ENCODE measurements around the gene KNOP1. TPM values are rescaled to one million over a fixed set of nuclear protein-coding genes. Genes with fewer than 3 reads are reported as not detected.
"Not testable (repeated sequence)": the region's sequence is repeated elsewhere in the genome, so short reads cannot be mapped to it uniquely, and the experiment has no call there.

Gene KNOP1
- total and polyA plus RNA-seq, 2 donors from 2014 or later: 10.2 to 17.9 TPM

DNA sequence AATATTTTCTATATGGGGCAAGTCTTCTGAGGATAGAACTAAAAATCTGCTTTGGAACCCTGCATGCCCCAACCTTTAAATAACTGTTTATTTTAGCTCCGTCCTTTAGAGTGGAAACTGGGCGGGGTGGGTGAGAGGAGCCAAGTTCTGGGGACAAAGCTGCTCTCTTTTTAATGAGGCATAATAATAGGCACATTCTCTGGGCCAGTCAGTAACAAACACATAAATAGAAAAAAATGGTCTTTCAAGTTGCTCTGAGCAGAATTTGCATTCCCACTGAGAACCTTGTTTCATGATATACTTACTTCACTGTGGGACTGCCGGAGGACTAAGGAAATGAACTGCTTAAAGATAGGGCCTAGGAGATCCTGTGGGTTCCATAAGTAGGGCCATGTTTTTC, 51.5 kb downstream of the KNOP1 start:
- FAIRE-seq: no peak
- Histone ChIP-seq H3K9ac (ENCODE audit: low read length in 3 of 3) (no peak overlapping the region), H3K9me3 (ENCODE audit: control insufficient read depth in 2 of 3, insufficient read depth in 1 of 3, low read length in 3 of 3) (peaks cover 0 to 3% (median 0%) of the 10 kb centered on the region in 3 donors), H3K4me3 (ENCODE audit: low read length in 3 of 3) (no peak overlapping the region), H3K27ac (ENCODE audit: low read depth in 2 of 2, low read length in 2 of 2) (no peak overlapping the region), H3K36me3 (ENCODE audit: control insufficient read depth in 2 of 3, insufficient read depth in 3 of 3, low read length in 3 of 3) (peaks cover 0 to 1% (median 0%) of the 10 kb centered on the region in 3 donors), H3K27me3 (ENCODE audit: control insufficient read depth, insufficient read depth, low read length) (no peaks in the 10 kb centered on the region), H3K4me1 (ENCODE audit: control insufficient read depth in 2 of 3, insufficient read depth in 2 of 3, low read depth in 1 of 3, low read length in 3 of 3) (peaks cover 0 to 2% (median 0%) of the 10 kb centered on the region in 3 donors)
- intact Hi-C loops (cut with DNase I): no loop called here
- no peak for DNase-seq
- no peak for TF ChIP-seq CTCF (IDR thresholded peaks at IDR 0.05; ENCODE audit: borderline replicate concordance, extremely low read depth, insufficient read depth)

- H3K27ac ChIP-seq (ENCODE audit: low read depth in 2 of 2, low read length in 2 of 2); H3K4me3 ChIP-seq (ENCODE audit: low read length in 3 of 3); H3K9ac ChIP-seq (ENCODE audit: low read length in 3 of 3); H3K36me3 ChIP-seq (ENCODE audit: control insufficient read depth in 2 of 3, insufficient read depth in 3 of 3, low read length in 3 of 3); H3K9me3 ChIP-seq (ENCODE audit: control insufficient read depth in 2 of 3, insufficient read depth in 1 of 3, low read length in 3 of 3); FAIRE-seq; DNase-seq; H3K4me1 ChIP-seq (ENCODE audit: control insufficient read depth in 2 of 3, insufficient read depth in 2 of 3, low read depth in 1 of 3, low read length in 3 of 3); H3K27me3 ChIP-seq (ENCODE audit: control insufficient read depth, insufficient read depth, low read length); intact Hi-C loops (cut with DNase I): not testable (repeated sequence)
These were observed 52.7 kb downstream of the KNOP1 start for GRCh38 chr16:19665313-19665712.

GRCh38 chr16:19664166-19664565, 53.9 kb downstream of the KNOP1 start:
- H3K4me3 ChIP-seq (ENCODE audit: low read length in 3 of 3): no peak overlapping the region
- no peak overlapping the region for H3K9ac ChIP-seq (ENCODE audit: low read length in 3 of 3)
- DNase-seq (no peak), FAIRE-seq (no peak)
- peaks cover 0 to 3% (median 0%) of the 10 kb centered on the region in 3 donors for H3K9me3 ChIP-seq (ENCODE audit: control insufficient read depth in 2 of 3, insufficient read depth in 1 of 3, low read length in 3 of 3)
- intact Hi-C loops (cut with DNase I): no loop called here
- peaks cover 0 to 3% (median 0%) of the 10 kb centered on the region in 3 donors for H3K36me3 ChIP-seq (ENCODE audit: control insufficient read depth in 2 of 3, insufficient read depth in 3 of 3, low read length in 3 of 3)
- peaks cover 0 to 2% (median 0%) of the 10 kb centered on the region in 3 donors for H3K4me1 ChIP-seq (ENCODE audit: control insufficient read depth in 2 of 3, insufficient read depth in 2 of 3, low read depth in 1 of 3, low read length in 3 of 3)
- H3K27ac ChIP-seq (ENCODE audit: low read depth in 2 of 2, low read length in 2 of 2): no peak overlapping the region
- no peaks in the 10 kb centered on the region for H3K27me3 ChIP-seq (ENCODE audit: control insufficient read depth, insufficient read depth, low read length)
- no peak for TF ChIP-seq CTCF (IDR thresholded peaks at IDR 0.05; ENCODE audit: borderline replicate concordance, extremely low read depth, insufficient read depth)

GRCh38 chr16:19662351-19662750, 55.7 kb downstream of the KNOP1 start:
- DNase-seq (no peak), FAIRE-seq (no peak)
- TF ChIP-seq CTCF (IDR thresholded peaks at IDR 0.05; ENCODE audit: borderline replicate concordance, extremely low read depth, insufficient read depth): no peak
- peaks cover 0 to 3% (median 0%) of the 10 kb centered on the region in 3 donors for H3K9me3 ChIP-seq (ENCODE audit: control insufficient read depth in 2 of 3, insufficient read depth in 1 of 3, low read length in 3 of 3)
- H3K4me1 ChIP-seq (ENCODE audit: control insufficient read depth in 2 of 3, insufficient read depth in 2 of 3, low read depth in 1 of 3, low read length in 3 of 3): no peaks in the 10 kb centered on the region
- no peaks in the 10 kb centered on the region for H3K27me3 ChIP-seq (ENCODE audit: control insufficient read depth, insufficient read depth, low read length)
- intact Hi-C loops (cut with DNase I): no loop called here
- no peak overlapping the region for H3K4me3 ChIP-seq (ENCODE audit: low read length in 3 of 3)
- H3K27ac ChIP-seq (ENCODE audit: low read depth in 2 of 2, low read length in 2 of 2): no peak overlapping the region
- H3K9ac ChIP-seq (ENCODE audit: low read length in 3 of 3): no peak overlapping the region
- peaks cover 0 to 4% (median 3%) of the 10 kb centered on the region in 3 donors for H3K36me3 ChIP-seq (ENCODE audit: control insufficient read depth in 2 of 3, insufficient read depth in 3 of 3, low read length in 3 of 3)
